Uterus (tissue), 4 donors: ENCODE data around the gene PRKAG2. TPM values are rescaled to one million over a fixed set of nuclear protein-coding genes. Genes with fewer than 3 reads are reported as not detected.
A peak's percentile ranks its signal among the peaks of the same experiment; 100 is the strongest.

Source experiments
- DNase-seq, 2 donors: peaks; one replicate each; pipeline ENCODE4 v3.0.0-alpha.2; 2019 to 2020
- H3K27ac ChIP-seq, 2 donors: fragments of 200-600 bp; sonication (generic); 1 replicate in 1 of 2; 2 replicates in 1 of 2; pipeline ENCODE4 v1.5.1; 2016 to 2018
- H3K27me3 ChIP-seq, 2 donors: fragments of 200-600 bp; sonication (generic); one replicate each; pipeline ENCODE4 v1.5.1; 2018 to 2019; ENCODE audit warnings: control low read depth in 1 of 2
- H3K36me3 ChIP-seq, 2 donors: fragments of 200-600 bp; sonication (generic); one replicate each; pipeline ENCODE4 v1.5.1; 2019; ENCODE audit warnings: control low read depth in 1 of 2
- H3K4me1 ChIP-seq, 2 donors: fragments of 200-600 bp; sonication (generic); one replicate each; pipeline ENCODE4 v1.5.1; 2018 to 2019; ENCODE audit warnings: control low read depth in 1 of 2
- H3K4me3 ChIP-seq, 2 donors: fragments of 200-600 bp; sonication (generic); 1 replicate in 1 of 2; 2 replicates in 1 of 2; pipeline ENCODE4 v1.5.1; 2018 to 2019; ENCODE audit warnings: mild to moderate bottlenecking in 1 of 2
- H3K9me3 ChIP-seq, 2 donors: fragments of 200-600 bp; sonication (generic); one replicate each; pipeline ENCODE4 v1.5.1; 2019; ENCODE audit warnings: control low read depth in 1 of 2
- POLR2A ChIP-seq, 2 donors: fragments of 450-650 bp; IDR thresholded peaks; one replicate each; pipeline ENCODE4 v1.6.1; 2016; ENCODE audit warnings: antibody characterized with exemption in 2 of 2, mild to moderate bottlenecking in 1 of 2, moderate library complexity in 1 of 2
- intact Hi-C: fragments of 100-400 bp; cut with DNase I; formaldehyde crosslinking; loops from one replicate; pipeline ENCODE4 v1.15.1; 2023; ENCODE audit warnings: low total_unique reads
- total RNA-seq, 4 donors: library from RNA; depleted of rRNA in 3 of 4; stranded (reverse); fragments of >200 nt in 3 of 4; gene quantifications; one replicate each; pipeline versions ENCODE4 v1.1.0 to v1.2.4, GENCODE V29; 2014 to 2023
- TF ChIP-seq, protein P1 (sequence below), 4 experiments: fragments of 200-600 bp in 2 of 4; fragments of 450-650 bp in 2 of 4; sonication (generic) in 2 of 4; IDR thresholded peaks; one replicate each; pipeline ENCODE4 v1.5.1; 2016 to 2019; ENCODE audit warnings: antibody characterized with exemption in 4 of 4, mild to moderate bottlenecking in 2 of 4, moderate library complexity in 1 of 4
- donor health status: DM: yes; HTN: yes; CAD: no.

Gene PRKAG2
- 10 to 100 TPM; 15.1 to 66.2 (median 33.6) TPM for total RNA-seq

DNA sequence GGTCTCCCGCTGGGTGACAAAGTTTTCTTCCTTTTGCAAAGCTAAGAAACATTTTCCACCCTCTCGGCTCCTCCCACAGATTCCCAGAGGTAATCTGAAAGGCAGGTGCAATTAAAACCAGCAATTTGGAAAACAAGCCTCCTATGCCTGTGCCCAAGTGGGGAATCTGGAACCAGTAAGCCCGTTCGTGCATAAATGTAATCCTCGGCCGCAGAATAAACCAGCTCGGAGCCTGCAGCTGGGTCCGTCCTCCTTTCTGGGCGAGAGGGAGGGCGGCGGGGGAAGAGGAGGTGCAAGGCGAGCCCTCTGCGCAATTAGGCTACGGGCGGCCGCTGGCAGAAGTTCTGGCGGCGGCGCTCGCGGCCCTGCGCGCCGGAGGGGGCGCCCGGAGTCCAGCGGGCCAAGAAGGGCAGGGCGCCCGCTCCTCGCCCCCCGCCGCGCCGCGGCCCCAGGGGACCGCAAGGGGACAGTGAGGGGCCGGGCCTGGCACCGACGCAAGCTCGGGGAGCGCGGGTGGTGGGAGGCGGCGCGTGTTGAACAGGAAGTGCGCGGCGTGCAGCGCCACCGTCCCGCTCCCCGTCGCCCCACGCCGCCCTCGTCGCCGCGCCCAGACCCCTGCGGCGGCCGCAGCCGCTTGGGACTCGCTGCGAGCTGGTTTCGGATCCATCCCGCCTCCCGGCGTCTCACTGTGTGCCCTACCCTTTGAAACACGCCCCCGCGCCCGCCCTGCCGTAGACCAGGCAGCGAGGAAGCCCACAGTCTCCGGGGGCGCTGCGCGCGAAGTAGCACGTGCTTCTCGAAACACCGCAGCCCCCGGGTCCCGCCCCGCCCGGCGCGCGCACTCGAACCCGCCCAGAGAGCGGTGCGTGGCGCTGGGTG is at the start of gene PRKAG2:
Gene PRKAG2 (minus strand): TSS at position 217 of the 879 bp plus-strand sequence. CDS start 495 bp downstream, outside the sequence.
- H3K27me3 ChIP-seq = no peaks in the 10 kb centered on the region
- intact Hi-C loops = no loop called here
- TF ChIP-seq POLR2A (IDR thresholded peaks at IDR 0.05) = peak in 1 of 2 donors; percentile 46
- TF ChIP-seq, protein P1, sequence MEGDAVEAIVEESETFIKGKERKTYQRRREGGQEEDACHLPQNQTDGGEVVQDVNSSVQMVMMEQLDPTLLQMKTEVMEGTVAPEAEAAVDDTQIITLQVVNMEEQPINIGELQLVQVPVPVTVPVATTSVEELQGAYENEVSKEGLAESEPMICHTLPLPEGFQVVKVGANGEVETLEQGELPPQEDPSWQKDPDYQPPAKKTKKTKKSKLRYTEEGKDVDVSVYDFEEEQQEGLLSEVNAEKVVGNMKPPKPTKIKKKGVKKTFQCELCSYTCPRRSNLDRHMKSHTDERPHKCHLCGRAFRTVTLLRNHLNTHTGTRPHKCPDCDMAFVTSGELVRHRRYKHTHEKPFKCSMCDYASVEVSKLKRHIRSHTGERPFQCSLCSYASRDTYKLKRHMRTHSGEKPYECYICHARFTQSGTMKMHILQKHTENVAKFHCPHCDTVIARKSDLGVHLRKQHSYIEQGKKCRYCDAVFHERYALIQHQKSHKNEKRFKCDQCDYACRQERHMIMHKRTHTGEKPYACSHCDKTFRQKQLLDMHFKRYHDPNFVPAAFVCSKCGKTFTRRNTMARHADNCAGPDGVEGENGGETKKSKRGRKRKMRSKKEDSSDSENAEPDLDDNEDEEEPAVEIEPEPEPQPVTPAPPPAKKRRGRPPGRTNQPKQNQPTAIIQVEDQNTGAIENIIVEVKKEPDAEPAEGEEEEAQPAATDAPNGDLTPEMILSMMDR (IDR thresholded peaks at IDR 0.05) = peak in 2 of 4 experiments; percentile 19 to 23
- H3K36me3 ChIP-seq = no peaks in the 10 kb centered on the region
- H3K27ac ChIP-seq = peak within 1 kb of the TSS; percentile 93
- H3K4me3 ChIP-seq = peak within 1 kb of the TSS; percentile 73 to 83
- DNase-seq = peak; percentile 64 to 69
- peaks cover 0 to 9% of the 10 kb centered on the region in 2 donors for H3K4me1 ChIP-seq
- no peaks in the 10 kb centered on the region for H3K9me3 ChIP-seq

DNA sequence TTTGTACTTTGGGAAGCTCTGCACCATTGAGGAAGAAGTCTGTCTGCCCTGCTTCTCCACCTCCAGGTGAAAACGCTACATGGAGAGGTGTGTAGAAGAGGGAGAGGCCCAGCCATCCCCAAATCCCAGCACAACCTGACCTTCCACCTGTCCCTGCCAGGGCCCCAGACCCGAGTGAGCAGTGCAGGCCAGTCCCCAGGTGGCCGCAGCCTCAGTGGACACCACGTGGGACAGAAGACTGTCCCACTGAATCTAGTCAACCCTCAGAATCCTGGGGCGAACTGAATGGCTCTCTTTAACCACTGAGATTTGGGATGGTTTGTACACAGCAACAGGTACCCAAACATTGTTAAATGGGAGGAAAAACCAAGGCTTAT is 49.4 kb upstream of the PRKAG2 start:
- no peaks in the 10 kb centered on the region for H3K27me3 ChIP-seq
- H3K27ac ChIP-seq = no peak overlapping the region
- intact Hi-C loops = no loop called here
- H3K4me1 ChIP-seq = no peaks in the 10 kb centered on the region
- no peaks in the 10 kb centered on the region for H3K36me3 ChIP-seq
- TF ChIP-seq POLR2A (IDR thresholded peaks at IDR 0.05) = no peak
- TF ChIP-seq, protein P1 (IDR thresholded peaks at IDR 0.05) = no peak
- H3K4me3 ChIP-seq = no peak overlapping the region
- DNase-seq = no peak
- H3K9me3 ChIP-seq = no peaks in the 10 kb centered on the region

DNA sequence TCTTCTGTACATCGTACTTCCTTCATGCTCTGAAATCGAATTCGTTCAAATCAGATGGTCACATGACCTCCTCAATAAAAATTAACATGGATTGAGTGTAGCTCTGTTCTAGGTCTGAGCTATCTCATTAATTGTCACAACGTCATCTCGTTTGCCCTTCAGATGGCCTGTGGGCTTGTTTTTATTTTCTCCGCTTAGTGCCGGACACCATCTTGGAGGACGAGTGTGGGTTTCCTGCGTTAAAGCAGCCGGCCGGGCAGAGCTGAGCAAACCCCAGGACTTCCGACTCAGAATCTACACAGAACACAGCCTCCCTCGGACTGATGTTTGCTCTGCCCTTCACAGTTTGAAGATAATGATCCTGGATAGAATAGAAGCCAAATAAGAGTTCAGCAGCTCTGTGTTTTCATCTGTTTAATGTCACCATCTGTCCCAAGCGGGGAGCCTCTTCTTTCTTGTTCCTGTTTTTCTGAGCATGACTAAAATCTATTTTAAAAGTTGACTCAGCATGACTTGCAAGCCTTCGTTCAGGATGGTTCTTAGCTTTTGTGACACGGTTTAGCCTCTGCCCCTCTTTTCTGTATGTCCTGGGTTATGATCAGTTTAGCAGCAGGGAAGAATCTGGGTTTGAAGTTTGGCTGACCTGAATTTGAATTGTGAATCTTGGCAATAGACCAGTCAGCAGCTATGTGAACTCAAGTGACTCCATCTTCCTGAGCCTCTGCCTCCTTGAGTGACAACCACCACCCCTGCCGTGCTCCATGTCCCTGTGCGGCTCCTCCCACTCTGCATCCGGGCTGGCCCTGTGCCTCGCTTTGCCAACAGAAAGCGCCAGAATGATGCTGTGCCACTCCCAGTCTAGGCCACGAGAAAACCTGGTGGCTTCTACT is 48.8 kb upstream of the PRKAG2 start:
- H3K36me3 ChIP-seq = no peaks in the 10 kb centered on the region
- DNase-seq = peak in 1 of 2 donors; percentile 33
- H3K27me3 ChIP-seq = no peaks in the 10 kb centered on the region
- H3K4me1 ChIP-seq = no peaks in the 10 kb centered on the region
- intact Hi-C loops = no loop called here
- no peaks in the 10 kb centered on the region for H3K9me3 ChIP-seq
- H3K4me3 ChIP-seq = no peak overlapping the region
- TF ChIP-seq, protein P1 (IDR thresholded peaks at IDR 0.05) = no peak
- no peak for TF ChIP-seq POLR2A (IDR thresholded peaks at IDR 0.05)
- peak overlapping the region in 1 of 2 donors; percentile 55 for H3K27ac ChIP-seq

DNA sequence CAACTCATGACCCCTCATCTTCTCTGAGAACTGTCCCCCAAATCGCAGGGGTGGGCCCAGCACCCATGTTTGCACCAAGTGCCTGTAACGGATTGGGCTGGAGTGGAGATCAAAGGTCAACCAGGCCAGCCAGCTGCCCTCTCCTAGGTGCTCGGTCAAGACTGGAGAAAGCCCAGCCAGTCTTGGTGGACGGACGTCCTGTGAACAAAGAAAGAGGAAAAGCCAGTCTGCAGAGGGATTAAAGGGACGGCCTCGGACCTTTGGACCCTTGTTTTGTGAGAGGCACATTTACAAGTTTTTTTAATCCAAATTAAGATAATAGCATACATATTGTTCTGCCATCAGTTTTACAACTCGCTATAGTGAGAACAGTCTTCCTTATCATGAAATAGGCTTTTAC is 47.6 kb upstream of the PRKAG2 start:
- Histone ChIP-seq H3K27me3 (no peaks in the 10 kb centered on the region), H3K4me3 (no peak overlapping the region), H3K27ac (no peak overlapping the region), H3K36me3 (no peaks in the 10 kb centered on the region), H3K9me3 (no peaks in the 10 kb centered on the region), H3K4me1 (no peaks in the 10 kb centered on the region)
- TF ChIP-seq, protein P1 (IDR thresholded peaks at IDR 0.05) = no peak
- no peak for TF ChIP-seq POLR2A (IDR thresholded peaks at IDR 0.05)
- intact Hi-C loops = no loop called here
- DNase-seq = no peak
